ENCODE measurements around the gene PPARGC1A.

The PPARGC1A gene

GRCh38 chr4:23889814-23890341 is at the start of gene PPARGC1A:
Gene PPARGC1A (minus strand): TSS chr4:23890047. CDS start chr4:23889957, 90 bp downstream.
- no peak for DNase-seq

DNA sequence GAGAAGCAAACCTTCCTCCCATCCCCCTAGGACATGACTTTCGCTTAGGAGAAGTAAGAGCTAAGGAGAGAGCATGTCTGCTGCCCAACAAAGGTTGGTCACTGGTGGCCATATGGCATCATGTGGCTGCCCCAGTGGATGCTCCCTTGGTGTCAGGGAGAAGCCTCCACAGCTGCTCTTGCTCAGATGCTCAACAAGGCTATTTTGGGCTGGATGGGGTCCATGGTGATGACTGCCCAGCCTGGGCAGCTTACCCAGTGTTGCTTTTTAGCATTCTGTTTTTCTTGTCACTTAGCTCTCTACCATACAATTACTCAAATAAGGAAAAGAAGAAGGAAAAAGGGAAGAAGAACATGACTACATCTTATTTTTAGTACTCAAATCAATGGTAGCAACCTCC is 48.9 kb upstream of the PPARGC1A start:
- DNase-seq = no peak

- no peak for DNase-seq
These were observed 47.3 kb upstream of the PPARGC1A start for GRCh38 chr4:23937173-23937572.

GRCh38 chr4:23934915-23935314 is 45.1 kb upstream of the PPARGC1A start:
- no peak for DNase-seq

DNA sequence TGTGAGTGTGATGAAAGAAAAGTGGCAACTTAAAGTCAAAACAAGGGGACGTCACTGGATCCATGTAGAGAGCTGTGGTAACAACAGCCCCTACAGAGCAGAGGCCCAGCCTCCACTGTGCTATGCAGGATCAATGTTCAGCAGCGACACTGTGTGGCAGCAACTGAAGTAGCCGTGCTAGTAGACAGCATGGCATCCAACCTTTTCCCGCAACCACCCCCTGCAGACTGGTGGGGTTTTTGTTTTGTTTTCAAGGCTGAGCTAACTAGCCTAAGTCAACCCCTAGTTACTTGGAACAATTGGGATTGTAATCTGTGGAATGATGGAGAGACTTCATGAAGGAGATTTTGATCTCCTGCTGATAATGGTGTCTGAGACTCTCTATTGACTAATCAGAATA is 44.4 kb upstream of the PPARGC1A start:
- DNase-seq = no peak

DNA sequence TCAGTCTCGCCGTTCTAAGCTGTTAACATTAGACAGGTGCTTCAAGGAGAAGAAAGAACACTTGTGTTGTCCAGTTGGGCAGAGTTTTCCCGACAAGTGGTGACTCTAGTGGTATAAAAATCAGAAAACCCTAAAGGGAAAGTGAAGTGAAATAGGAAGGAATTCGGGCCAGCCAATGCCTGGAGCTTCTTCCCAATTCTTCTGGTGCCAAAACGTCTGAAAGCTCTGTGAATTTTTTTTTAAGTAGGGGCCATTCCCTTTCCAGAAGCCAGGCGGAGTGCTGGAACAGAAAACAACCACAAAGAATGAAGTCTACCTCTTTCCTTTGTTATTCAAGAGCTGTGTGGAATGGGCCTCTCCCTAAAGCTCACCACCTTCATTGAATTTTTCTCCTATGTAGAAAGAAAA is 43.1 kb upstream of the PPARGC1A start:
- no peak for DNase-seq

DNA sequence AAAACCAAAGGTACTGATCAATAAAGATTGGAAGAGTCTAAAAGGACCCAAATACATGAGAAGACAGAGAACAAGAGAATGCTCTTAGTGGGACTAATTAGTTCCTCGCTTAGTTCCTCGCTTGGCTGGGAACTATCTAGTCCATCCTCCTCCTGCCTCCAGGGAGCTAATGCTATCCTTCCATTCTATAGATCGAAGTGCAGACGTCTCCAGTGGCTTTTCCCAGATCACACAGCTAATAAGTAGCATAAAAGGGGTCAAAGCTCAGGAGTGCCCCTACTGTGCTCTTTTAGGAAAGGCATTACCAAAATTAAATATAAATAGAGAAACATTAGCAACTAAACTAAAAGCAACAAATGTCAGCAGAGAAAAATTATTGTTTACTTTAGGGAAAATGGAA is 42.3 kb upstream of the PPARGC1A start:
- DNase-seq = no peak

DNA sequence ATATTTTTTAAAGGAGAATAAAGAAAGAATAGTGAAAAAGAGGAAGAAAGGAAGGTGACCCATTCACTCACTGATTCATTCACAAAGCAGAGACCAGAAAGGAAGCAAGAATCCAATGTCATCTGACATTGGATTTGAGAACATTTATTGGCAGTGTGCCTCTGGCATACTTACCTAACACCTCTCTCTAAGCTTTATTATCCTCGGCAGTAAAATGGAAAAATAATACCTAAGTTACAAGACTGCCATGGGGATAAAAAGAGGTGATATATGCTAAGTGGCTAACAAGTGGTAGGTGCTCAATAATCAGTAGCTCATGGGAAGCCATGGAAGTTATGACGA is 41.6 kb upstream of the PPARGC1A start:
- DNase-seq = no peak

DNA sequence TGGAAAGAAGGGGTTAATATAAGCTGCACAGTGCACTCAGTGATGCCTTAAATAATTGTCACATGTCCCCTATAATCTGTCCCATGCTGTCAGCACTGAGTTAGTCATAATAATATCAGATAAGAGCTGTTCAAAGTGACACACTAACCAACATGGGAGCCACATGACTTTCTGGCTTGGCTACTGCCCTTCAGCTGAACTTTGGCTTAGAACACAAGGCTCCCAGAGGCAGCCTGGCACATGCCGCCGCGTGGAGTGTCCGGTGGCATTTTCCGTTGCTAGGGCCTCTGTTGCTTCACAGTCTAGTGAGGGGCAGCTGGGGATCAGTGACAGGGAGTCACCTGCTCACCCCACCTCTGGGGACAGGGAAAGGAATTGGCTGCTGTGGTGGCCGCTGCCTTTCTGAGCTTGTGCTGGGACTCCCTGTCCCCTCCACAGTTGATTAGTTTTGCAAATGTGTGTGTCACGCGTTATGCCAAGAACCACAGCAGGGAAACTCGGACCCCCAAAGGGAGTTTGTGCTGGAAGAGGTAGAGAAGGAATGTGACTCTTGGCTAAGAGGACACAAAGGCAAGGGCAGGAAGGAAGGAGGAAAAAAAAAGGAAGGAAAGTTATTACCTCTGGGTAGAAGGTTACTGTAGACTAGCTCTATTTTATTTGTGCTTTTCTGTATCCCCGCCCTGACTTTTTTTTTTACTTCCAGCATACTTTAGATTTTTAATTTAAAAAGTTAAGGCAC is 41.1 kb upstream of the PPARGC1A start:
- no peak for DNase-seq

GRCh38 chr4:23929248-23929647 is 39.4 kb upstream of the PPARGC1A start:
- DNase-seq = no peak

DNA sequence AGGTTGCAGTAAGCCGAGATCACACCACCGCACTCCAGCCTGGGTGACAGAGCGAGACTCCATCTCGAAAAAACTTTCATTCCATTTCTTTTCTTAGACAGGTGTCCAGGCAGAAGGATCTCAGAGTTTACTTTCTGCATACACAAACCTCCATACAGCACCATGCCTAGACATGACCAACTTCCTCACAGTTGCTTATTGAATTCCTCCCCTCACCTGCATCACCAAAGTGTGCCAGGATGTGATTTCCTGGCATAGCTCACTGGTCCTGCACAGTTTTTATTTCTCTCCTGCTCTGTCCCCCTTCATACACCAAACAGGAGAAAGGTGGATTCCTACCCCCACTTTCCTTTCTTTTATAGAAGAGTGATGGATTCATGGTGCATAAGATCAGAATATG is 34.7 kb upstream of the PPARGC1A start:
- no peak for DNase-seq

DNA sequence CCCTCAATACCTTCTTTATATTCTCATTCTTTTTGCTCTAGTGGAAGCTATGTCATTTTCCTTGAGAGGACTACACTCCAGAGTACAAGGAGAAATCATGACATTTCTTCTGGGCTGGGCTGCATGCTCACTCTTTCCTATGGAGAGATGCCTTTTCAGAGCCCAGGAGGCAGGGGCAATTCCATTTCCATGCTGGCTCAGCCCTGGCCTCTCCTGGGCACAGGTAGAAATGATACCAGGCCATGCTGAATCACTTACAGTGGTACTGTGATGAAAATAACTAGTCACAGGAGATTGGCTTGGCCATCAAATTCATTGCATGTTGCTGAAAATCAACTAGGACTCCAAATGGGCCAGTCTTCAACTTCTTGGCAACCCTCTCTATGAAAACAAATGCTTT is 34.0 kb upstream of the PPARGC1A start:
- DNase-seq = no peak

GRCh38 chr4:23923141-23923540 is 33.3 kb upstream of the PPARGC1A start:
- no peak for DNase-seq

DNA sequence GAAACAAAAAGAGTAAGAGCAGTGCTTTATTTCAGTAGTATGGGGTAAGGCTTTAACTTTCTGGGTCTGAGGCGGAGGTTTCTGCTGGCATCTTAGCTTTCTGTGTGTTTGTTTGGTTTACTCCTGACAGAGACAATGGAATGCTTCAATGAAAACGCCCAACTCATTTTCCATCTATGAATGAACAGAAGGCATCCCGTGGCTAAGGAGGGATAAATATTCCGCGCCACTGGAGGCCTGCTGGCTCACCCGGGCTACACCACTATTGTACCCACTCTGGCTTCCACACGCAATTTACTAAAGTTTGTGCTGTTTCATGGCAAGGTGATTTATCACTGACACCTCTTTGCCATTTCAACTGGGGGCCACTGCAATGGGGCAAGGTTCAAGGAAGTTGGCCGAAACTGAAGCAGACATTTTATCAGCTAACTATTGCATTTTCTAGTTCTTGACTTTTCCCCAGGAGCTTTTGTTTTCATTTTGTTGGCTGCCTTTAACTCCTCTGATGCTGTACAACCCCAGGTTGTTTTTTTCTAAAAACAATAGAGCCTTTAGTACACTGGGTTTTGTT is 32.8 kb upstream of the PPARGC1A start:
- no peak for DNase-seq

DNA sequence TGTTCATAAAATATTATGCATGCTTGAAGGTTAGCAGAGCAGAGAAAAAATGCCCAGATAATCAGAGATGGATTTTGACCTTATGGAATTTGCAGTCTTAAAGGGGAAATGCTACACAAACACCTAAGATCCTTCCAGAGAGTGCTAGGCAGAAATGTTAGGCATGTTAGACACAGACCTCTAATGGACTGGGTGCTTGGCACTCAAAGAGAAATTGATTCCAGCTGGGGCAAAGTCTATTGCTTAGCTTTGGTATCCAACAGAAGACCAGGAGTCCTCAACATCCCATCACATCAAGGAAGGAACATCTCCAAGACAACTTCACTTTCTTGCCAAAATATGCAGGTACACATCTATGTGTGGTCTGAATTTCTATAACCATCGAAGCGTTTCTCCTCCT is 32.2 kb upstream of the PPARGC1A start:
- DNase-seq = no peak

DNA sequence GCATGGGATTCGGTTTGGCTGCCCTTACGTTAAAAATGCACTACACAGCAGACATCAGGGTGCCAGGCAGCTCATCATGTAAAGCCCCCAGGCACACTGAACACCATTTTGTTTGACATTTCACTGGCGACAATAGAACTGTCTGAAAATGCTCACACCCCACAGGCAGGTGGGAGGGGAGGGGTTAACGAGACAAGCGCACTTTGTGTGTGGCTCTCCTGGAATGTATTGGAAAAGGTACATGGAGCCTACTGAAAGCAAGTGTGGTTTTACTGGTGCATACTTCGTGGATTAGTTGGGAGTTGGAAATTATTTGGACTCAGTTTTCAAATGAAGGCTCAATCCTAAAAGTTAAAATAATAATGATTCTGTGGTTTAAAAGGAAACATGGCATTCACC is 31.6 kb upstream of the PPARGC1A start:
- DNase-seq = no peak

- DNase-seq = no peak
These were observed 31.0 kb upstream of the PPARGC1A start for GRCh38 chr4:23920716-23921446.

- no peak for DNase-seq
These were observed 30.4 kb upstream of the PPARGC1A start for GRCh38 chr4:23920296-23920695.

DNA sequence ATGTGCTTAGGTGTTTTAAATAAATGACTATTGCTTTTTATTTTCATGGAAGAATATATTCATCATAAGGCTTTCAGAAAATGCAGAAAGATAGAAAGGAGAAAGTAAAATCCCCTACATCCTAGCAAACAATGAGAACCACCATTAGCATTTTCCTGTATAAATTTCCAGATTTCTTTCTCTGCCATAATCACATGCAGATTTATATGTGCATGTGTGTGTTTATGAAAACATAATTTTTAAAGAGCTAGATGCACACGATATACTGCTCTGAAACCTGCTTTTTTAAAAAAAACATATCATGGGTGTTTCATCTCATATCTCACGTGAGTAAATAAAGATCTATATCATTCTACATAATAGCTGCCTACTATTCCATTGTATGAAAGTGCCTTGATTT is 26.4 kb upstream of the PPARGC1A start:
- DNase-seq = no peak

- DNase-seq = no peak
These were observed 25.7 kb upstream of the PPARGC1A start for GRCh38 chr4:23915459-23916132.

DNA sequence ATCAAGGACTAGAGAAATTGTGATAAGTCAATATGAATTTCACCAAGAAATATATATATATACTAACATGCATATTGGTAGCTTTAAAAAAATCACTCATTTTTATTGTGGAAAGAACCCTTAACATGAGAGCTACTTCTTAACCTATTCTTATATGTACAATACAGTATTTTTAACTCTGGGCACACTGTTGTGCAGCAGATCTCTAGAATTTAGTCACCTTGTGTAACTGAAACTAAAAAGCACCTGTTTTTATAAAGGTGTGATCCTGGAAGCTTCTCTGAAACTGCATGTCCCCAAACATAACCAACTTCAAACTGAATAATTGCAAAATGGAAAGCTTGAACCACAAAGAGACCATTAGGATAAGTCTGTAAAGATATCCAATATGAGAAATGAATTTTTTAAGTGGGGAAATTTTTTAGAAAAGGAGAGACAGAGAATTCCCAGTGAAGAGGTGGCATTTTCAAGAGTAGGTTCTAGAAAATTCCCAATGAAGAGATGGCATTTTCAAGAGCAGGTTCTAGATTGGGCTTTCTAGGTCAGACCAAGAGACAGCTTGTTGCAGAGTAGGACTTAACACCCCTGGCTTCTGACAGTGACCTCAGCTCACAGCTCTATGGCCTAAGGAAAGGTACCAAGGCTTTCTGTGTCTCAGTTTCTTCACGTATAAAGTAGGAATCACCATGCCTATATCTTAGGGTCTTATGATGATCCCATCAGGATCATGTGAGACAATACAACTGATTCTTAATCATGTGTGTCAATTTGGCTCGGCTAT is 22.0 kb upstream of the PPARGC1A start:
- DNase-seq = no peak

GRCh38 chr4:23909671-23910070 is 19.8 kb upstream of the PPARGC1A start:
- DNase-seq = no peak

DNA sequence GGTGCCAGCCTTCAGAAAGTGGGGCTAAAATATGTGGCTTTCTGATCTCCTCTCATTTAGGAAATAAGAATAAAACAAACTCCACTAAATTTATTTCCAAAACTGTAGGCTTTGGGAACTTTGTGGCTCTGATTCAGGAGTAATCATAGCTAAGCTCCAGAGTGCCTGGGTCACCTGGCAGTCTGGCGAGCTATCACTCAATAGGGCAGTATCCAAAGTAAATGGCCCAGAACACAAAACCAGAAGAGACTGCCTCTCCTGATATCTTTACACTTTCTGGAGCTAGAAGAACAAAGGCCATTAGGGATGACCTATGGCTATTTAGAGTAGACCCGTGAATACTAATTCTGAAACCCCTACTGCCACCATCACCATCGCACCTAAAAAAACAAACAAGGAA is 17.0 kb upstream of the PPARGC1A start:
- no peak for DNase-seq

All from SIG-M5 (cell line).